ENCODE results near the gene NSDHL.

The NSDHL gene

DNA sequence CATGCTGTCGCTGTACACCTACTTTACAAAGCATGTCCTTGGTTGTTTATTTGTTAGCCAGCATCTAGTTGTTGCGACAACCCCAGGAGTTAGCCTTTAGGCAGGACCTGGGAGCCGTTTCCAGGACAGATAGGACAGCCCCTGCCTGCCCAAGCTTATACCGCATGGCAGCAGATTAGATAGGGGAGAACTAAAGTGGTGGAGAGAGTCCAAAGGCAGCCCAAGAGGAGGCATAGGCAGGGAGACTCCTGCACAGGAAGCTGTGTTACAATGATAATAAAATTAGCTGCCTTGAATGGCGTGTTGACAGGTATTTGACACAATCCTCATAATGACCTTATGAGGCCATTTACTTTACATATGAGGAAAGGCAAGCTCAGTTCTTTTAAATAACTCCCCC is 13.0 kb downstream of the NSDHL start:
- no peak for DNase-seq (ENCODE audit: low read depth)
- no peak overlapping the region for H3K4me3 ChIP-seq (ENCODE audit: control insufficient read depth, low read depth, low read length)
- no peak for TF ChIP-seq CTCF (conservative IDR thresholded peaks at IDR 0.05; ENCODE audit: control insufficient read depth, insufficient read depth, low read depth, low read length)

GRCh38 chrX:152844256-152844655 is 13.4 kb downstream of the NSDHL start:
- no peak for TF ChIP-seq CTCF (conservative IDR thresholded peaks at IDR 0.05; ENCODE audit: control insufficient read depth, insufficient read depth, low read depth, low read length)
- H3K4me3 ChIP-seq (ENCODE audit: control insufficient read depth, low read depth, low read length): no peak overlapping the region
- no peak for DNase-seq (ENCODE audit: low read depth)

DNA sequence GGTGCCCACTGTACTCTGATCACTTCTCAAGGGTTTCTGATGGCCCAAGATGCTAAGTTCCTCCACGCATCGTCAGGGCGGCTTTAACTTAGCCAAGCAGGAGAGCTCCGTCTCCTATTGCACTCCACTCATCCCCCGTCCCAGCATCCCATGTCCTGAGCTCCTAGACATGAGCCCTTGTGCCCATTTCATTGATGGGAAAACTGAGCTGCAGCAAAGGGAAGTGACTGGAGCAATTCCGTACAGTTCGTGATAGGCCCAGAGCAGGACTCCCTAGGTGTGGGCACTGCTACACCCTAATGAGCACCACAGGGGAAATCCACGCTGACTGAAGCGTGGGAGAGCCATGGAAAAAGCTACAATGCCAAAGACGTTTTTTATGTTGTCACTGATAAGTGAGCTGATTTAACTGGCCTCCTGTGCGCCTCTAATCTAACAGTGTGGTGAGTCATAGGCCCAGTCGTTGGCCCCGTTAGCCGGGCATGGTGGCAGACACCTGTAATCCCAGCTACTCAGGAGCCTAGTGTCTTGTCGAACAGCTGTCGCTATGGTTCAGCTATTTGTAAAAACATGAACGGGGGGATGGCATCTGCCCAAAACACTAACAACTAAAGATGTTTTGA is 14.9 kb downstream of the NSDHL start:
- no peak overlapping the region for H3K4me3 ChIP-seq (ENCODE audit: control insufficient read depth, low read depth, low read length)
- no peak for DNase-seq (ENCODE audit: low read depth)
- TF ChIP-seq CTCF (conservative IDR thresholded peaks at IDR 0.05; ENCODE audit: control insufficient read depth, insufficient read depth, low read depth, low read length): no peak

- H3K4me3 ChIP-seq (ENCODE audit: control insufficient read depth, low read depth, low read length): no peak overlapping the region
- no peak for DNase-seq (ENCODE audit: low read depth)
- TF ChIP-seq CTCF (conservative IDR thresholded peaks at IDR 0.05; ENCODE audit: control insufficient read depth, insufficient read depth, low read depth, low read length): no peak
These were observed 16.4 kb downstream of the NSDHL start for GRCh38 chrX:152847281-152847680.

- no peak for TF ChIP-seq CTCF (conservative IDR thresholded peaks at IDR 0.05; ENCODE audit: control insufficient read depth, insufficient read depth, low read depth, low read length)
- DNase-seq (ENCODE audit: low read depth): no peak
- no peak overlapping the region for H3K4me3 ChIP-seq (ENCODE audit: control insufficient read depth, low read depth, low read length)
These were observed 19.6 kb downstream of the NSDHL start for GRCh38 chrX:152850465-152850864.

- H3K4me3 ChIP-seq (ENCODE audit: control insufficient read depth, low read depth, low read length): no peak overlapping the region
- no peak for TF ChIP-seq CTCF (conservative IDR thresholded peaks at IDR 0.05; ENCODE audit: control insufficient read depth, insufficient read depth, low read depth, low read length)
- no peak for DNase-seq (ENCODE audit: low read depth)
These were observed 23.1 kb downstream of the NSDHL start for GRCh38 chrX:152853986-152854385.

DNA sequence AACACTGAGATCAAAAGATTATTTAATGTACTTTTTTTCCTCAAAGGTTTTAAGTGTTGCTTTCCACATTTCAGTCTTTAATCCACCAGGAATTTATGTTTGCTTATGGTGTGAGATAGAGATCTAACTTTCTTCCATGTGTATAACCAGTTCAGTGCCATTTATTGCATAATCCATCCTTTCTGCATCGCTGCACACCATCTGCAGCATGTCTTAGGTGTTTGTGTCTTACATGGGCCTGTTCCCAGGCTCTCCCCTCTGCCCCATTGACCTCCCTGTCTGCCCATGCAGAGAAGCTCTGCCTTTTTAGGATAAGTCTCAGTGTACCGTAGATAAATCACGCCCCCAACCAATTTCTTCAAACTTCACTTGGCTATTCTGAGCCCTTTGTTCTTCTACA is 30.3 kb downstream of the NSDHL start:
- DNase-seq (ENCODE audit: low read depth): no peak
- H3K4me3 ChIP-seq (ENCODE audit: control insufficient read depth, low read depth, low read length): no peak overlapping the region
- TF ChIP-seq CTCF (conservative IDR thresholded peaks at IDR 0.05; ENCODE audit: control insufficient read depth, insufficient read depth, low read depth, low read length): no peak

All from fibroblast of mammary gland (primary cell).